Erythroblast (primary cell): Measurements from ENCODE around the gene SCNN1A.

Source experiments
- GATA1 ChIP-seq: IDR thresholded peaks from 2 replicates; pipeline ENCODE4 v1.6.1; 2011; ENCODE audit warnings: low read depth, mild to moderate bottlenecking, control low read depth, low read length, moderate library complexity
- POLR2A ChIP-seq: IDR thresholded peaks from 2 replicates; pipeline ENCODE4 v1.6.1; 2011; ENCODE audit warnings: mild to moderate bottlenecking, low read length

- no peak for TF ChIP-seq POLR2A
- TF ChIP-seq GATA1, result no peak
Measured at GRCh38 chr12:6315704-6316597, 59.4 kb downstream of the SCNN1A start.
